ENCODE data around the gene DCTN2. TPM values are rescaled to one million over a fixed set of nuclear protein-coding genes. Genes with fewer than 3 reads are reported as not detected.

Gene DCTN2
- total RNA-seq, 1 donor from 2014 or later, result 107 TPM

DNA sequence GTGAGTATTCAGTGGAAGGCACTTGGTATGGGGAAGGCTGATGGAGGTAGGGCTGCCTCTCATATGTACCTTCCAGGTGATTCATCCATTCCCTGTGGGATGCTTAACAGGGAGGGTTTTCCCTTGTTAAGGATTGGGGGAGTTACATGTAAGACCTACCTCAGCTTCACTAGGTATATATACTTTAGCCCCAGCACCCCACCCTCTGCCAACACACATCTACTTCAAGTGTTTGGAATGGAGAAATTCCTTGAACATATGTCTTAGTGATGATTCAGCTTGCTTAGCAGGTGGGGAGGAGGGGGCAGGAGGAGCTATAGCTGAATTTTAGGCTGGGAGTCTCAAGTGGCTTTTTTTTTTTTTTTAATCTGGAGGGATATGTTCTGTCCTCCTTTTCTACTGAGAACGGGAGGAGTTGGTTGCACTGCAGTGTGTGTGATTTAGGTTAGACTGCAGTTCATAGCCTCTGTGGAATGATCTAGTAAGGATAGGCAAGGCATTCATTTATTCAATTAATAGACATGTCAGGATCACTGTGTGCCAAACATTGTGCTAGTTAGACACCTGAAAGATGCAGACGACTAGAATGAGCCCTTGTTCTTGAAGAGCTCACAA is 45.7 kb upstream of the DCTN2 start:
- H3K9me3 Mint-ChIP-seq (ENCODE audit: unreplicated experiment), result peaks cover 2% of the 10 kb centered on the region
- peak overlapping the region; percentile 96 for H3K4me3 Mint-ChIP-seq (ENCODE audit: unreplicated experiment)
- peaks cover 2% of the 10 kb centered on the region for H3K36me3 ChIP-seq (ENCODE audit: insufficient read depth, low read length)
- H3K27me3 Mint-ChIP-seq (ENCODE audit: low read depth, unreplicated experiment), result no peaks in the 10 kb centered on the region
- H3K9ac ChIP-seq (ENCODE audit: low read length), result no peak overlapping the region
- no peak overlapping the region for H2AFZ ChIP-seq (ENCODE audit: low read depth, low read length)
- H3K36me3 Mint-ChIP-seq (ENCODE audit: low read depth, unreplicated experiment), result peaks cover 15% of the 10 kb centered on the region
- peaks cover 16% of the 10 kb centered on the region for H4K20me1 ChIP-seq (ENCODE audit: insufficient read depth, low read length)
- TF ChIP-seq EZH2 (IDR thresholded peaks at IDR 0.05; ENCODE audit: insufficient read depth, low read length), result no peak
- TF ChIP-seq, protein P1, sequence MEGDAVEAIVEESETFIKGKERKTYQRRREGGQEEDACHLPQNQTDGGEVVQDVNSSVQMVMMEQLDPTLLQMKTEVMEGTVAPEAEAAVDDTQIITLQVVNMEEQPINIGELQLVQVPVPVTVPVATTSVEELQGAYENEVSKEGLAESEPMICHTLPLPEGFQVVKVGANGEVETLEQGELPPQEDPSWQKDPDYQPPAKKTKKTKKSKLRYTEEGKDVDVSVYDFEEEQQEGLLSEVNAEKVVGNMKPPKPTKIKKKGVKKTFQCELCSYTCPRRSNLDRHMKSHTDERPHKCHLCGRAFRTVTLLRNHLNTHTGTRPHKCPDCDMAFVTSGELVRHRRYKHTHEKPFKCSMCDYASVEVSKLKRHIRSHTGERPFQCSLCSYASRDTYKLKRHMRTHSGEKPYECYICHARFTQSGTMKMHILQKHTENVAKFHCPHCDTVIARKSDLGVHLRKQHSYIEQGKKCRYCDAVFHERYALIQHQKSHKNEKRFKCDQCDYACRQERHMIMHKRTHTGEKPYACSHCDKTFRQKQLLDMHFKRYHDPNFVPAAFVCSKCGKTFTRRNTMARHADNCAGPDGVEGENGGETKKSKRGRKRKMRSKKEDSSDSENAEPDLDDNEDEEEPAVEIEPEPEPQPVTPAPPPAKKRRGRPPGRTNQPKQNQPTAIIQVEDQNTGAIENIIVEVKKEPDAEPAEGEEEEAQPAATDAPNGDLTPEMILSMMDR (IDR thresholded peaks at IDR 0.05; ENCODE audit: insufficient read depth, low read depth, low read length), result no peak
- peaks cover 16% of the 10 kb centered on the region for H3K4me1 ChIP-seq (ENCODE audit: insufficient read depth, low read length)
- peaks cover 4% of the 10 kb centered on the region for H3K79me2 ChIP-seq (ENCODE audit: insufficient read depth, low read length)
- DNase-seq (ENCODE audit: low read depth) (peak; percentile 23), FAIRE-seq (no peak)
- H3K4me2 ChIP-seq (ENCODE audit: low read length), result peak overlapping the region; percentile 96
- no peak overlapping the region for H3K27ac ChIP-seq (ENCODE audit: low read depth, low read length)
- no peaks in the 10 kb centered on the region for H3K9me3 ChIP-seq (ENCODE audit: insufficient read depth, low read depth, low read length)
- H3K4me1 Mint-ChIP-seq (ENCODE audit: low read depth, unreplicated experiment), result peaks cover 12% of the 10 kb centered on the region
- H3K4me3 ChIP-seq (ENCODE audit: insufficient read depth, low read depth, low read length), result no peak overlapping the region
- peak overlapping the region; percentile 83 for H3K27ac Mint-ChIP-seq (ENCODE audit: unreplicated experiment)
- H3K27me3 ChIP-seq (ENCODE audit: insufficient read depth, low read length), result no peaks in the 10 kb centered on the region

DNA sequence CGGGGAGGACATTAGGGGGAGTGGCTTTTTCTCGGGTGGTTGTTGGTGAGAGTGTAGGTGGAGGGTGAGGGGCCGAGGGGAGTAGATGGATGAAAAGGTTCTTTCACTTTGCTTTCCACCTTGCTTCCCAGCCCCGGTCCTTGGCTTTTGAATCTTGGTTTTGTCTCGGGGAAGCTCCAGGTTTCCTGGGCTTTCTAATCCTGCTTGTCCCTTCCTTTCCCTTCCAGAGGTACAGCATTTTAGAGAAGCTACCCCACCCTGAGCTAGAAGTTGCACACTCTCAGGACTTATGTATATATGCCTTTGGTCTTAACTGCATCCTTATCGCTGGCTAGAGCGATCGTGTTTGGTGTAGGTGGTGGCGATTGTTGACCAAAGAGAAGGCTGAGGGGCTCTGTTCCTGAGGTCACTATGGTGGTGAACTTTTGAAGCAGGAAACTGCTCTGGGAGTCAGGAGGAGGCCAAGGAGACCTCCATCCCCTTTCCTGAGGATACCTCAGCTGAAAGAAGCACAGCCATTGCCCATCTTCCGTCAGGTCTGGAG is 44.9 kb upstream of the DCTN2 start:
- Histone ChIP-seq H3K9me3 (ENCODE audit: insufficient read depth, low read depth, low read length) (no peaks in the 10 kb centered on the region), H2AFZ (ENCODE audit: low read depth, low read length) (peak overlapping the region; percentile 94), H3K9ac (ENCODE audit: low read length) (peak overlapping the region; percentile 71), H3K4me3 (ENCODE audit: insufficient read depth, low read depth, low read length) (peak overlapping the region; percentile 71), H3K4me2 (ENCODE audit: low read length) (peak overlapping the region; percentile 96), H3K4me1 (ENCODE audit: insufficient read depth, low read length) (peaks cover 16% of the 10 kb centered on the region), H3K79me2 (ENCODE audit: insufficient read depth, low read length) (peaks cover 4% of the 10 kb centered on the region), H3K27ac (ENCODE audit: low read depth, low read length) (no peak overlapping the region), H3K27me3 (ENCODE audit: insufficient read depth, low read length) (no peaks in the 10 kb centered on the region), H3K36me3 (ENCODE audit: insufficient read depth, low read length) (peaks cover 2% of the 10 kb centered on the region), H4K20me1 (ENCODE audit: insufficient read depth, low read length) (peaks cover 16% of the 10 kb centered on the region)
- Mint-ChIP-seq H3K27ac (ENCODE audit: unreplicated experiment) (peak overlapping the region; percentile 83), H3K27me3 (ENCODE audit: low read depth, unreplicated experiment) (no peaks in the 10 kb centered on the region), H3K4me3 (ENCODE audit: unreplicated experiment) (peak overlapping the region; percentile 96), H3K9me3 (ENCODE audit: unreplicated experiment) (peaks cover 2% of the 10 kb centered on the region), H3K4me1 (ENCODE audit: low read depth, unreplicated experiment) (peaks cover 12% of the 10 kb centered on the region), H3K36me3 (ENCODE audit: low read depth, unreplicated experiment) (peaks cover 11% of the 10 kb centered on the region)
- no peak for TF ChIP-seq EZH2 (IDR thresholded peaks at IDR 0.05; ENCODE audit: insufficient read depth, low read length)
- TF ChIP-seq, protein P1 (IDR thresholded peaks at IDR 0.05; ENCODE audit: insufficient read depth, low read depth, low read length), result no peak
- FAIRE-seq, result no peak
- DNase-seq (ENCODE audit: low read depth), result no peak

All from astrocyte (in vitro differentiated cells and primary cell).